HG03280 (cell line): Measurements from ENCODE around the gene EHD1.

Source experiments
- ATAC-seq: cut with Tn5 transposase; IDR thresholded peaks from one replicate; pipeline ENCODE4 v1.9.1; 2021; ENCODE audit warnings: mild to moderate bottlenecking, moderate library complexity; ENCODE audit not compliant: unreplicated experiment

The EHD1 gene

GRCh38 chr11:64845129-64845775 is 33.2 kb downstream of the EHD1 start:
- ATAC-seq: no peak

GRCh38 chr11:64844330-64845128 is 33.9 kb downstream of the EHD1 start, which contains the start of gene CDC42BPG:
CDC42BPG (minus strand) TSS chr11:64844653; CDS start chr11:64844569, 84 bp downstream.
- no peak for ATAC-seq

- no peak for ATAC-seq
These were observed 34.6 kb downstream of the EHD1 start for GRCh38 chr11:64843686-64844329.

GRCh38 chr11:64842851-64843685 is 35.4 kb downstream of the EHD1 start:
- no peak for ATAC-seq

GRCh38 chr11:64842366-64842759 is 36.1 kb downstream of the EHD1 start:
- ATAC-seq: no peak

GRCh38 chr11:64841592-64842365 is 36.6 kb downstream of the EHD1 start:
- ATAC-seq: no peak

GRCh38 chr11:64839887-64840782 is 38.3 kb downstream of the EHD1 start:
- no peak for ATAC-seq

- no peak for ATAC-seq
These were observed 39.1 kb downstream of the EHD1 start for GRCh38 chr11:64839335-64839734.

GRCh38 chr11:64838600-64839334 is 39.7 kb downstream of the EHD1 start:
- no peak for ATAC-seq

- no peak for ATAC-seq
These were observed 40.5 kb downstream of the EHD1 start for GRCh38 chr11:64837887-64838351.

- no peak for ATAC-seq
These were observed 41.9 kb downstream of the EHD1 start for GRCh38 chr11:64836448-64837072.

- no peak for ATAC-seq
These were observed 42.6 kb downstream of the EHD1 start for GRCh38 chr11:64835616-64836447.

GRCh38 chr11:64834723-64835615 is 43.5 kb downstream of the EHD1 start:
- no peak for ATAC-seq

- no peak for ATAC-seq
These were observed 44.2 kb downstream of the EHD1 start for GRCh38 chr11:64834031-64834722.

- ATAC-seq: no peak
These were observed 44.9 kb downstream of the EHD1 start for GRCh38 chr11:64833509-64833908.

GRCh38 chr11:64833198-64833502 is 45.3 kb downstream of the EHD1 start:
- ATAC-seq: no peak
